ENCODE results near the gene MASP1.
A peak's percentile ranks its signal among the peaks of the same experiment; 100 is the strongest.

Gene MASP1

GRCh38 chr3:187291512-187292132 lies at the start of gene MASP1:
TSS of gene MASP1 (minus strand) at chr3:187291737. CDS start at chr3:187291632, 105 bp downstream.
- DNase-seq, result peak; percentile 65

- no peak for DNase-seq
Measured at GRCh38 chr3:187340578-187340977, 49.0 kb upstream of the MASP1 start.

DNA sequence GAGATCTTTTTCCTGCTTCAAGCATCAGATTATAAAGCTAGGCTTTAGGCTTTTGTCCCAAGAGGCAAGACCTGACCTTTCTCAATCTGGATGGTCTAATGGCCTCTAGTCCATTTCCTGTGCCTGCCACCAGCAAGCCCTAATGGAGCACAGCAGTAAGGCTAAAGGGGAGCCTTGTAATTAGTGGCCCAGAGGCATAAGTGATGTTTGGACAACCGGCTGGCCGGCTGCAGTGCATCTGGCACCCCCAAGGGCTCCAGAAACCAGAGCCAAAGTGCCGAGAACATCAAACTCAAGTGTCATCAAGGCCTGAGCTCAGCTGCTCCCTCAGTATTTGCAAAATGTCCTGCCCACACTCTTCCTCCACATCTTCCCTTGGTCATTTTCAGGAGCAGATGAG lies 44.8 kb upstream of the MASP1 start:
- no peak for DNase-seq

- no peak for DNase-seq
Measured at GRCh38 chr3:187334904-187335303, 43.4 kb upstream of the MASP1 start.

- DNase-seq, result no peak
Measured at GRCh38 chr3:187328691-187329090, 37.2 kb upstream of the MASP1 start.

DNA sequence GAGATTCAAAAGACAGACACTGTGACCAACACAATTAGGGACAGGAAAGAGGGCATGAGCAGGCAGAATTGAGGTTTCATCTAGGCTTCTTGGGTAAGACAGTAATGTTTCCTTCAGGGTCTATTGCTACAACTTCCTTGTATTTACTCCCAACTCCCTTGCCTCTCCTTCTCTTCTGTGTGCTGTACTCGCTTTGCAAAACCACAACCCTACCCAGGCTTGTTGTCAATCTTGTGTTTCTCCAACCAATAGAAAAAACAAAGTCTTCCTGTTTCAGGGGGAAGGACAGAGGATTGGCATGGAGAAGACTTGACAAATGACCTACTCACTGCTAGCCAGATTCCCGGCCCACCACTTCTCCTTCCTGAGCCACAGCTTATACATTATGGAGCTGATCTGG lies 36.3 kb upstream of the MASP1 start:
- no peak for DNase-seq

GRCh38 chr3:187325632-187326031 lies 34.1 kb upstream of the MASP1 start:
- peak; percentile 15 for DNase-seq

DNA sequence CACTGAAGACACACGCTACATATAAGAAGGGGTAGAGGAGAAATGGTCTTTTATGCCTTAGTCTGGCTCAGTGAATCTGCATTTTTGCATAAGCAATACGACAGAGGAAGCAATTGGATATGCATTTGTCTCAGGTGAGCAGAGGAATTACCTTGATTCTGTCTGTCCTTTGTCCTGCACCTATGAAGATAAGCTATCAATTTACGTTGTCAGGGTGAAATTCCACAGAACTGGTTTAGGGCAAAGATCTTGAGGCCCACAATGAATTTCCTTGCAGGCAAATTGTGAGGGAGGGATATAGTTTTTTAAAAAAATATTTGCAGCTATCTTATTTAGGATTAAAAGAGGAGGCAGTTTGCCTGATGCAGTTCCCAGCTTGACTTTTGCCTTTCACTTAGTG lies 31.6 kb upstream of the MASP1 start:
- DNase-seq, result no peak

GRCh38 chr3:187322291-187322690 lies 30.8 kb upstream of the MASP1 start:
- no peak for DNase-seq

DNA sequence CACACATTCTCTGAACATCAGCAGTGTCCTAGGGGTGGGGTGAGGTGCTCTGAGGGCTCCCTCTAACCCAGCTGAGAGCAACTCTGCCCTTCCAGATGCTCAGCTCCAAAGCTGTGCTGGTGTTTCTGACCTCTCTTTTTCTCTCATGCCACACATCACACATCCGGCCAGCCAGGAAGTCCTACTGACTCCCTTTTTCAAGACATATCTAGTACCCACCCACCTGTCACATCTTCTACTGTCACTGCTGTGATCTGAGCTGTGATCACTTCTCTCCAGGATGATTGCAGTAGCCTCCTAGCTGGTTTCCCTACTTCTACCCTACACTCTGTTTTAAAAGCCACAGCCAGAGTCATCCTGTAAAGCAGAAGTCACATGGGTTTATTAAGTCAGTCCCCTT lies 30.2 kb upstream of the MASP1 start:
- DNase-seq, result peak; percentile 24

DNA sequence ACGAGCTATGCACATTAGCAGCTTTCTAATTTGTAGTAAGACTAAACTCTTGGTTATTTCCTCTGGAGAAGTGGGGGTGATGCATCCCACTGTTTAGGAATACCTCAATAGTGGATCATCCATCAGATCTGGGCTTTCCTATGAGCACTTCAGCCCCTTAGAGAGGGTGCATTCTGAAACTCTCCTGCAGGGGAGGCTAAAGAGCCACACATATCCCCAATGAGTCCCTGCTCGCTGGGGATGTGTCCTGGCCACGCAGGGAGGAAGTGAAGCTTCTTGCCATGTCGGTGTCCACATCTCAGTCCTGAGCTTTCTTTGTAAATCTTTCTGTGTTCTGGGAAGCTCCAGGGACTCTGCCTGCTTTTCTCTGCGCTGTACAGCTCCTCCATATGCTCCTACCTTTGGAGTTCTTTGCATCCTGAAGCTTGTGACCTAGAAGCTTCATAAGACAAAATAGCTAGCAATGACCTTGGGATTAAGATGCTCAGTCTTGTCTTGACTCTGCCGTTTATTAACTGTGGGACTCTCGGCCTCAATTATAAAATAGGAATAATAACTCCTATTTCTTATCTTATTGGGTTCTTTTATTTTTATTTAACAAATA lies 28.3 kb upstream of the MASP1 start:
- DNase-seq, result peak; percentile 89

GRCh38 chr3:187318819-187319616 lies 27.5 kb upstream of the MASP1 start:
- DNase-seq, result peak; percentile 86

- DNase-seq, result no peak
Measured at GRCh38 chr3:187315872-187316271, 24.3 kb upstream of the MASP1 start.

DNA sequence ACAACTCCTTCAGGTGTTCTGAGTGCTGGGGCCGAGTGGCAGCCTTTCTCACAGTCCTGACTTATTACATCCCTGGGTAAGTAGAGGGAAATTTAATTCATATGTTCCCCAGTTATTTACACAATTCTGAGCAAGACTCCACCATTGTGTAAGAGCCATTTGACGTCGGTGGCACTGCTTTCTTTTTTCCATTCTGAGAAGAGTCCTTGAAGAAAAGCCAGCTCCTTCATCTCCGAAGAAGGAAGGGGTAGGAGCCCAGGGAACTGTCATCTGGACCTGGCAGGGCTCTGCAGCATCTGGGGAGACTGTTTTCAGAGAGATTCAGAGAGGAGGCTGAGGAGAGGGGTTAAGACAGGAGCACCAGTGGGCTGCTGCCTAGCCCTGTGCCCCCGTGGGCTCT lies 22.6 kb upstream of the MASP1 start:
- DNase-seq, result no peak

DNA sequence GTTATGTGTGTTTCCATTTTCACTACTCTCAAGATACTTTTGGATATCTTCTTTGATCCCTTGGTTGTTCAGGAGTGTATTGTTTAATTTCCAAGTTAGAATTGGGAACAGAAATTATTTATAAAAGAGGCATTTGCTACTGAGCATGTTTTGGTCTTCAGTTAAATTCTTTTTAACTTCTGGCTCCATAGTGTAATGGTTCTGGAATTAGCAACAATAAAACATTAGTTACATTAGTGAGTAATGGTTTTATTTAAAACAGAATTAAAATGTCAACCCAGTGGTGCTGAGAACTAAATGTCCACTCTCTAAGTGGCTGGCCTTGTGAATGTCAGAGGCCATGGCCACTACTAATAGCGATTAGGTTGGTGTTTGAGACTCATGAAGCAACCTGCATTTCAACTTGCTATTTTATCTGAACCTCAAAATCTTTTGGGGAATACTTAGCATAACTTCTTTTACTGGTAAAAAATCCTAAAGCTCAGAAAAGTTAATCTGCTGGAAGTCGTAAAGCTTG lies 19.5 kb upstream of the MASP1 start:
- DNase-seq, result no peak

GRCh38 chr3:187310226-187310625 lies 18.7 kb upstream of the MASP1 start:
- DNase-seq, result no peak

- DNase-seq, result no peak
Measured at GRCh38 chr3:187305881-187306280, 14.3 kb upstream of the MASP1 start.

- DNase-seq, result no peak
Measured at GRCh38 chr3:187299611-187300010, 8.1 kb upstream of the MASP1 start.

- DNase-seq, result no peak
Measured at GRCh38 chr3:187296911-187297310, 5.4 kb upstream of the MASP1 start.

GRCh38 chr3:187296058-187296457 lies 4.5 kb upstream of the MASP1 start:
- DNase-seq, result no peak

GRCh38 chr3:187295316-187296034 lies 3.9 kb upstream of the MASP1 start:
- DNase-seq, result no peak

DNA sequence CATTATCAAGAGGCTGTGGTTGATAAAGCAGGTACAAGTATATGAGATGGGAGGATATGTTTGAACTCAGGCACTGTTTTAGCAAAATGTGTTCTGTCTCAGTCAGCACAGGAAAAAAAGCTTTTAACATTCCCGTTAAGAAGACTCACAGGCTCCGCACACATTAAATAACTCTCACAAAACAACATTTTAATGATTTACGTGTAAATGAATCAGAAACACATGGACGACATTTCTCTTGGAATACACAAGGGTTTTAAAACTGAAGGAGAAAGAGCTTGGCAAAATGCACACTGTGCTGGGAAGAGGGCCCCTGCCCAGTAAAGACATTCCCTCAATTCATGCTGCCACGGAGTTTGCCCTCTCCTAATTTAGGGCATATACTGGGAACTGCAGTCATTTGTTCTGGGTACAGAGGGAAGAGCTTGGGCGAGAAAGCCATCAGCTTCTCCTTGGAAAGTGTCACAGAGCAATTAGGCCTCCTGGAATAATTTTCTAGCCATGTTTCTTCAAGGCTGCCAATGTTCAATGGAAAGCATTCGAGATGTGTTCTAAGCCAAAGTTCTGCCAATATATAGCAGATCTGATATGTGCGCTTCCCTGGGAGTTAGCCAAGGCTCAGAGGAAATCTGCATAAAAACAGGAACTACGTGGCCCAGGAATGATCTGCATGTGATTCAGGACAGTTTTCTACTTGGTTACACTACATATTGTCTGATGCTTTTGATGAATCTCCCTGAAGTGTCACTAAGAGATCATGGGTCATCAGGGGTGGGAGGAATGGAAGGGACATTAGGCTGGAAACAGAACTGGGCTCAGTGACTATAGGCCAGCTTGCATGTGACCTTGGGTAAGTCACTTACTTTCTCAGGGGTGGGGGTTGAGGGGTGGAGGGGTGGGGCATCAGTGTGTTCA lies 2.2 kb upstream of the MASP1 start:
- DNase-seq, result peak; percentile 29

All from eye (tissue), 1 donor.